Right lobe of liver (tissue), 6 donors: ENCODE data around the gene NELFB. TPM values are rescaled to one million over a fixed set of nuclear protein-coding genes. Genes with fewer than 3 reads are reported as not detected.

Experiments
- ATAC-seq, 4 donors: fragments of 200-7000 bp; cut with Tn5 transposase; one replicate each; pipeline ENCODE4 v1.9.1; 2020; ENCODE audit warnings: mild to moderate bottlenecking in 4 of 4, moderate library complexity in 4 of 4
- DNase-seq, 3 donors: peaks; one replicate each; pipeline ENCODE4 v3.0.0-alpha.2; 2020
- H3K27ac ChIP-seq, 3 donors: fragments of 200-600 bp; one replicate each; pipeline ENCODE4 v1.8.0; 2022
- H3K27me3 ChIP-seq, 2 donors: fragments of 200-600 bp; one replicate each; pipeline ENCODE4 v1.8.0; 2022
- H3K36me3 ChIP-seq, 4 donors: fragments of 200-600 bp; sonication (generic) in 1 of 4; one replicate each; pipeline versions ENCODE4 v1.5.1 to v1.8.0; 2017 to 2022; ENCODE audit warnings: control low read depth in 1 of 4
- H3K4me1 ChIP-seq, 4 donors: fragments of 200-600 bp; sonication (generic) in 1 of 4; one replicate each; pipeline versions ENCODE4 v1.5.1 to v1.8.0; 2017 to 2022; ENCODE audit warnings: control low read depth in 1 of 4
- H3K4me3 ChIP-seq, 3 donors: fragments of 200-600 bp; one replicate each; pipeline ENCODE4 v1.8.0; 2022
- H3K9me3 ChIP-seq, 4 donors: fragments of 200-600 bp; sonication (generic) in 1 of 4; one replicate each; pipeline versions ENCODE4 v1.5.1 to v1.8.0; 2017 to 2022; ENCODE audit warnings: control low read depth in 1 of 4
- CTCF ChIP-seq, 4 donors: fragments of 200-600 bp in 3 of 4; fragments of 450-650 bp in 1 of 4; IDR thresholded peaks; one replicate each; pipeline versions ENCODE4 v1.5.1 to v1.8.0; 2016 to 2022; ENCODE audit warnings: antibody characterized with exemption in 4 of 4, mild to moderate bottlenecking in 2 of 4
- POLR2A ChIP-seq: fragments of 450-650 bp; IDR thresholded peaks from one replicate; pipeline ENCODE4 v1.6.1; 2017; ENCODE audit warnings: antibody characterized with exemption, mild to moderate bottlenecking
- WGBS: methylation state at CpG from one replicate; pipeline ENCODE4 v1.1.6; 2018; ENCODE audit warnings: low coverage, low lambda C conversion rate; ENCODE audit not compliant: insufficient coverage; ENCODE audit errors: missing lambda C conversion rate; 5-methylcytosine and 5-hydroxymethylcytosine counted together
- intact Hi-C, 2 donors: fragments of 100-400 bp; cut with DNase I; formaldehyde crosslinking; loops; one replicate each; pipeline versions ENCODE4 v1.11.2 to v1.14.1; 2022
- total RNA-seq, 6 experiments: library from RNA; depleted of rRNA in 2 of 6; stranded (reverse); fragments of >200 nt in 2 of 6; fragmentation: NEBNext Ultra II Directional in 3 of 6; extraction: Animal tissue kit (Norgen Biotek cat#: 25700) in 3 of 6; gene quantifications; one replicate each; pipeline versions ENCODE4 v1.1.0 to v1.2.4, GENCODE V29; 2016 to 2023
- donor health status: DM: no; HTN: yes; CAD: no.
- donor health status: DM: no; HTN: no; CAD: no.
- donor health status: DM: no; HTN: no; CAD: no.
- donor health status: DM: no; HTN: yes; CAD: no.
- donor health status: DM: no; HTN: yes; CAD: no.

Gene NELFB
- total RNA-seq, 6 experiments from 2014 or later = 15.6 to 21.6 (median 20.1) TPM

GRCh38 chr9:137229903-137230704, 25.0 kb upstream of the NELFB start:
- DNase-seq (no peak), ATAC-seq (no peak)
- 53% methylated on average over 3 of the region's 31 CpGs for WGBS
- Histone ChIP-seq H3K36me3 (no peaks in the 10 kb centered on the region), H3K4me1 (peaks cover 0 to 3% (median 0%) of the 10 kb centered on the region in 4 donors), H3K4me3 (no peak overlapping the region), H3K9me3 (no peaks in the 10 kb centered on the region), H3K27me3 (no peaks in the 10 kb centered on the region), H3K27ac (no peak overlapping the region)
- no peak for TF ChIP-seq CTCF (IDR thresholded peaks at IDR 0.05)
- TF ChIP-seq POLR2A = no peak
- intact Hi-C loops = loop anchor here (5.0 to 10.0 kb wide), 4 partner anchors 45 to 113 kb away; partner anchors contain the start of genes ANAPC2 (in 1 of the 2) and SSNA1 (in 1 of the 2)

- peaks cover 0 to 3% (median 0%) of the 10 kb centered on the region in 4 donors for H3K4me1 ChIP-seq
- DNase-seq = no peak
- no peaks in the 10 kb centered on the region for H3K36me3 ChIP-seq
- H3K4me3 ChIP-seq = no peak within 1 kb of the TSS
- H3K27me3 ChIP-seq = no peaks in the 10 kb centered on the region
- no peak for TF ChIP-seq POLR2A
- no peak for TF ChIP-seq CTCF (IDR thresholded peaks at IDR 0.05)
- no CpG with 5 or more reads among the region's 14 CpGs for WGBS
- intact Hi-C loops = loop anchor here (5.0 to 10.0 kb wide), 4 partner anchors 46 to 114 kb away; partner anchors contain the start of genes ANAPC2 (in 1 of the 2) and SSNA1 (in 1 of the 2)
- H3K27ac ChIP-seq = no peak within 1 kb of the TSS
- no peak for ATAC-seq
- no peaks in the 10 kb centered on the region for H3K9me3 ChIP-seq
These were observed 24.3 kb upstream of the NELFB start, which contains the start of gene SLC34A3 for GRCh38 chr9:137230705-137231371. TSS of gene SLC34A3 (plus strand) at chr9:137230901. CDS start at chr9:137231703, 802 bp downstream.

GRCh38 chr9:137231372-137232039, 23.6 kb upstream of the NELFB start:
- DNase-seq (no peak), ATAC-seq (no peak)
- H3K27ac ChIP-seq = no peak overlapping the region
- H3K27me3 ChIP-seq = no peaks in the 10 kb centered on the region
- peaks cover 0 to 3% (median 0%) of the 10 kb centered on the region in 4 donors for H3K4me1 ChIP-seq
- no peaks in the 10 kb centered on the region for H3K36me3 ChIP-seq
- TF ChIP-seq POLR2A = no peak
- TF ChIP-seq CTCF (IDR thresholded peaks at IDR 0.05) = no peak
- WGBS = 63% methylated on average over 3 of the region's 23 CpGs
- intact Hi-C loops = loop anchor here (5.0 to 10.0 kb wide), 4 partner anchors 47 to 114 kb away; partner anchors contain the start of genes ANAPC2 (in 1 of the 2) and SSNA1 (in 1 of the 2)
- no peak overlapping the region for H3K4me3 ChIP-seq
- no peaks in the 10 kb centered on the region for H3K9me3 ChIP-seq

- TF ChIP-seq CTCF (IDR thresholded peaks at IDR 0.05) = no peak
- ATAC-seq (no peak), DNase-seq (no peak)
- no peaks in the 10 kb centered on the region for H3K9me3 ChIP-seq
- no peaks in the 10 kb centered on the region for H3K27me3 ChIP-seq
- no peaks in the 10 kb centered on the region for H3K36me3 ChIP-seq
- H3K27ac ChIP-seq = no peak overlapping the region
- peaks cover 0 to 6% (median 0%) of the 10 kb centered on the region in 4 donors for H3K4me1 ChIP-seq
- intact Hi-C loops = loop anchor here (5.0 to 10.0 kb wide), 4 partner anchors 47 to 115 kb away; partner anchors contain the start of genes ANAPC2 (in 1 of the 2) and SSNA1 (in 1 of the 2)
- no peak overlapping the region for H3K4me3 ChIP-seq
- WGBS = 60% methylated on average over 1 of the region's 10 CpGs
These were observed 23.0 kb upstream of the NELFB start for GRCh38 chr9:137232101-137232500.
